NCI-H1105 treated with DMSO at 0.1 percent for 48 hours (cell line): Measurements from ENCODE around the gene NOL4L.

Experiments
- DNase-seq: peaks from one replicate; lab custom pipeline; 2025; lab: John Stamatoyannopoulos, UW

The NOL4L gene

GRCh38 chr20:32613192-32614053 lies 28.3 kb upstream of the NOL4L start:
- DNase-seq = no peak

- DNase-seq = no peak
These were observed 27.4 kb upstream of the NOL4L start for GRCh38 chr20:32612351-32613191.

DNA sequence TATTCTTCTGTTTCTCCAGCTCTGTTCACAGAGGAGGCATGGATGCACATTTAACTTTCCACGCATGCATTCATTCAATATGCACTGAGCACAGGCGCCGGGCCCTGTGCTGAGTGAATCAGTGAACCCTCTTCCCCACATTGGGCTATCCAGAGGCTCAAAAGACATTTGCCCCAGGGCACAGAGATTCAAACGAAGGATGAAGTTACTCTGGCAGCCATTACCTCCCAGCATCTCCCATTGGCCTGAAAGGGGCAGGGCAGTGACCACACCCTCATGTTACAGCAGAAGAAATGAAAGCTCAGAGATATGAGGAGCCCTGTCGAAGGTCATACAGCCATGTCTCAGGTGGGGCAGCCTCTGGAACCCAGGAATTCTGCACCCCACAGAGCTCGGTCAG lies 26.7 kb upstream of the NOL4L start:
- DNase-seq = no peak

GRCh38 chr20:32611286-32611685 lies 26.2 kb upstream of the NOL4L start:
- DNase-seq = no peak

- peak; percentile 63 for DNase-seq
These were observed 25.5 kb upstream of the NOL4L start for GRCh38 chr20:32610472-32611218.

DNA sequence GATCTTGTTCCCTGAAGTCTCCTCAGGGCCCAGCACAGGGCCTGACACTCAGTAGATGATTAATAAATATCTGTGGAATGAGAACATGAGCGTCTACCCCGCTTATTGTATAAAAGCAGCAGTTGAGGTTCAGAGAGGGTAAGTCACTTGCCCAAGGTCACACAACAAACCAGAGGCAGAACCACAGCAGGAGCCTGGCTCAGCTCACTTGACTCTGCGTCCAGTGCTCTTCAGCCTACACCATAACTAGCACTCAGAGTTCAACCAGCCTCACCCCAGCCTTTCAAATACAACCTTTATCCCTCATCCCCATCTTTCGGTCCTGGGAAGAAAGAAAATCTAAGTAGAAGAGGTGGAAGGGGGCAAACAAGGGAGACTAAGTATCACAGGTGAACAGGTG lies 24.9 kb upstream of the NOL4L start:
- DNase-seq = no peak

GRCh38 chr20:32609111-32609773 lies 24.1 kb upstream of the NOL4L start:
- DNase-seq = no peak

DNA sequence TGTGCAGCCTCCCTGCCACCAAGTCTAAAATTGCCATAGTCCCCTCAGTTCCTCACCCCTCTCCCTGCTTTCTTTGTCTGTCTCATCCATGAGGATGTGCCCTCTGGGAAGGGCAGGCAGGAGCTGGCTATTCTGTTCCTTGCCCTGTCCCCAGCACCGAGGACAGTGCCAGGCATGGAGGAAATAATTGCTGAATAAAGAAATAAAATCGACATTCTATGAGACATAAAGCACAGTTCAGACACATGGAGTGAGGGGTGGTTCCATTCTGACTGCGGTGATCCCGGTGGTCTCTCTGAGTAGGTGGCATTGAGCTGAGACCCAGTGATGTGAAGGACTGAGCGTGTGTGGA lies 23.5 kb upstream of the NOL4L start:
- no peak for DNase-seq

- DNase-seq = no peak
These were observed 22.9 kb upstream of the NOL4L start for GRCh38 chr20:32607727-32608663.

- no peak for DNase-seq
These were observed 22.2 kb upstream of the NOL4L start for GRCh38 chr20:32607324-32607723.

DNA sequence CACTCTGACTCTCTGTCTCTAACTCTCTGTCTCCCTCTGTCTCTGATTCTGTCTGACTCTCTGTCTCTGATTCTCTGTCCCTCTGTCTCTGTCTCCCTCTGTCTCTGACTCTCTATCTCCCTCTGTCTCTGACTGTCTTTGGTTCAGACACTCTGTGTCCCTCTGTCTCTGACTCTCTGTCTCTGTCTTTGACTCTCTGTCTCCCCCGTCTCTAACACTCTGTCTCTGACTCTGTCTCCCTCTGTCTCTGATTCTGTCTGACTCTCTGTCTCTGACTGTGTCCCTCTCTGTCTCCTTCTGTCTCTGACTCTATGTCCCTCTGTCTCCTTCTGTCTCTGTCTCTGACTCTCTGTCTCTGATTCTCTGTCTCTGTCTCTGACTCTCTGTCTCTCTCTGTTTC lies 21.7 kb upstream of the NOL4L start:
- DNase-seq = no peak

DNA sequence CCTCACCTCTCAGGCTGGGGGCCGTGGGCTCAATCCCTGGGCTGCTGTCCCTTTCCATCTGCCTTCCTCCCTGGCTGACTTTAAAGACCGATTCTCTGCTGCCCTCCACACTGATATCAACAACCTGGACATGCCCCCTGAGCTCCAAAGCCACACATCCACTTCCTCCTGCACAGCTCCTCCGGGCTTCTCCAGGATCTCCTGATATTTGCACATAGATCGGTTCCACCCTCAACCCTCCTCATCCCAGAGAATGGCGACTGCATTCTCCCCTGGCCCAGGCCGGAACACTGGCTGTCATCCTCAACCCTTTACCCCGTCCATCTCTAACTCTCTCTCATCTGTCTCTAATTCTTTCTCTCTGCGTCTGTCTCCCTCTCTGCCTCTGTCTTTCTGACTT lies 21.0 kb upstream of the NOL4L start:
- DNase-seq = no peak

DNA sequence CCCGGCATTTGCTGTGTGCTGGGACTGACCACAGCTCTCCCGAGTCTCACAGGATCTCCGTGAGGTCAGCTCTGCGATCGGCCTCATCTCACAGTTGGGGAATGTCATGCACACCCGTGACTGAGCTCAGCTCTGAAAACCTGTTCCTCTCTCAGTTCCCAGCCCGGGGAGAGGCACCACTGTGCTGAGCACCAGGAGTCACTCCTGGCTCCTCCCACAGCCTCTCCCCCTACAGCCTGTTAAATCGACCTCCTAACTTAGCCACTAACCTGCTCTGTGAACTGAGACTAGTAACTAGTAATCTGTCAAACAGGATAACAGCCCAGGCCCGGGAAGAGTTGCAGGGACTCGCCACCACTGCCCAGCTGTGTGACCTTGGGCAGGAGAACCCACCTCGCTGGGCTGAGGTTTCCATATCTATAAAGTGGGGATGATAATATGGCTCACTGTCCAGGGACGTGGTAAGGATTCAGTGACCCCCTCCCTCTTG lies 20.1 kb upstream of the NOL4L start:
- no peak for DNase-seq

DNA sequence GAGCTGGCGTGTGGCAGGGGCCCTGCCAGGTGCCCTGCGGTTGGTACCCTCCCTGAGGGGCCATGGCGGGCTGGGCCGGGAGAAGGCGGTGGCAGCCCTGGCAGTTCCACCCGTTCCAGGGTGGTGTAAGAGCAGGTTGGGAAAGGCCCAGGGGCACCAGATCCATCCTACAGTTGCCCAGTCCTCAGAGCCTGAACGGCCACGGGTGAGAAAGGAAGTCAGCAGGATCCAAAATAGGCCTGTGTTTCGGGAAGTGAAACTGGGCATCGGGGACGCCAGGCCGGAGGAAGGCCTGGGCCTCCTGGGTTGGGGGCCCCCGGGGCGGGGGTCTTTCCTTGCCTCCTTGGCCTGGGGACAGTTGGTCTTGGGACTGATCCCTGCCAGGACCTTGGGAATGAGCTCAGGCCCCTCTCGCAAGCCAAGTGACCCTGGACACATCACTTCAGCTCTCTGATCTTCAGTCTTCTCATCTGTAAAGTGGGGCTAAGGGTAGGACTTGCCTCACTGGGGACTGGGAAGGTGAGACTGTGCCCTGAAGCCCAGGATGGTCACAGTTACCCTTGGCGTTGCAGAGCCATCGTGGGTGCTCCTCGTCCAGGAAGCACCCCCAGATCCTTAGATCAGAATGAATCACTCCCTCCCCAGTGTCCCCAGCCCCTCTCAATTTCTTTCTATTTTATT lies 18.1 kb upstream of the NOL4L start:
- no peak for DNase-seq

DNA sequence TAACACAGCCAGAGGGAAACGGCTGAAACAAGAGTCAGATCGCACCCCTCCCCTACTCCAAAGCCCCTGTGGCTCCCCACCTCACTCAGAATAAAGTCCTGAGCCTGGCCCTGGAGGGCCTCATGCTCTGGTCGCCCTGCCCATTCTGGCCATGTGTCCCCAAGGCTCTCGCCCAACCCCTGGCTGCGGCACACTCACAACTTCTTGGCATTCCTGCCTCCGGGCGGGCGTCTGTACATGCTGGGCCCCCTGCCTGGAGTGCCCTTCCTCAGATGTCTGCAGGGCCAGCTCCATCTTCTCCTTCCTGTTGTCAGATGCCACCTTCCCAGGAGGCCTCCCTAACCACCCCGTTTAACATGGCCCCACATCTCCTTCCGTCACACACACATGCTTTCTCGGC lies 17.1 kb upstream of the NOL4L start:
- DNase-seq = no peak

DNA sequence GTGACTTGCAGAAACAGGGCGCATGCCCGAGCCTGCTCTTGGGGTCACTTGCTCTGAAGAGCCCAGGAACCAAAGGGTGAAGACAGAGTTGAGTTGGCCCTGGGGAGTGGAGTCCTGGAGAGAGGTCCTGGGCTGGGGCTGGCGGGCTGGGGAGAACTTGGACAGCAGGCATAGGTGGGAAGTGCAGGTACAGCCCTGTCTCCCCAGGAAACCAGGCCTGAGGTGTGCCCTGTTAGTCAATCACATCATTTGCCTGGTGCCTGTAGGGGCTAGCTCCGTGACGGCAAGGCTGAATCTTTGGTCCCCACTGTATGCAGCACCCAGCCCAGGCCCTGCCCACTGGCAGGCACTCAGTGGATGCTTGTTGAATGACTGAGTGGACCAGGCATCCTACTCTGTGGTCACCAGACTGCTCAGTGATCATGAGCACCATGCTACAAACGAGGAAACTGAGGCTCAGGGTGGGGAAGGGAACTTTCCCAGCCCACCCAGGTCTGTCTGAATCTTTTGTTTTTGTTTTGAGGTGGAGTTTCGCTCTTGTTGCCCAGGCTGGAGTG lies 15.6 kb upstream of the NOL4L start:
- no peak for DNase-seq

- no peak for DNase-seq
These were observed 14.7 kb upstream of the NOL4L start for GRCh38 chr20:32599783-32600340.

DNA sequence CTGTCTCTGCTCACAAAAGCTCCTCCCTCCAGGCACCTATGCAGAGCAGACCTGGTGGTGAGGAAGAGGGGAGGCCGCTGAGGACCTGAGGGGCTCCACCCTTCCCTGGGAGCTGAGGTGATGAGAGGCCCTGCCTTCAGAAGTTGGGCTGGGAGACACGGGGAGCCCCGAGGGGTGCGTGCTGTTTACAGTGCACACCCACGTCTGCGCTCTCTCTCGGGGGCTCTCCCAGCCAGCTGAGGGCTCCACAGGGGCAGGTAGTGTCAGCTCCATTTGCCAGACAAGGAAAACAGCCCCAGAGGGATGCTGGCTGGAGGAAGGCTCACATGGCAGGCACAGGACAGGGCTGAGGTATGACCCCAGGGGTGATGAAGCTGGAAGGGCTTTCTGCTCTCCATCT lies 13.5 kb upstream of the NOL4L start:
- no peak for DNase-seq

DNA sequence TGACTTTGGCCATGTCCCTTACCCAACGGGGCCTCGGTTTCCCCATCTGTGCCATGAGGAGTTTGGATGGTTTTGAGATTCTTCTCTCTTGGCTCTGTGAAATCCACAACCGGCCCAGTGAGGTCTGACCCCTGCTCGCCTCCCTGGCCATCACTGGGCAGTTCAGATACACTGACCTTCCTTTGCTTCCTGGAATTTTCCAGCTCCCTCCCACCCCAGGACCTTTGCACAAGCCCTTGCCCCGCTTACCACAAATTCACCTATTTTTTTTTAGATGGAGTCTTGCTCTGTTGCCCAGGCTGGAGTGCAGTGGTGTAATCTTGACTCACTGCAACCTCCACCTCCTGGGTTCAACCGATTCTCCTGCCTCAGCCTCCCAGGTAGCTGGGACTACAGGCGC lies 12.6 kb upstream of the NOL4L start:
- DNase-seq = no peak
